Endothelial cell (in vitro differentiated cells): ENCODE results near the gene REG1A. TPM values are rescaled to one million over a fixed set of nuclear protein-coding genes. Genes with fewer than 3 reads are reported as not detected.

Experiments used
- DNase-seq: peaks from one replicate; pipeline ENCODE4 v3.0.0; 2021; ENCODE audit warnings: low spot score
- H3K27ac Mint-ChIP-seq: one replicate; pipeline ENCODE4 v1.8.0; 2021; ENCODE audit warnings: mixed read lengths, inconsistent platforms; ENCODE audit not compliant: unreplicated experiment
- H3K27me3 Mint-ChIP-seq: one replicate; pipeline ENCODE4 v1.8.0; 2021; ENCODE audit warnings: mild to moderate bottlenecking, moderate library complexity, mixed read lengths, inconsistent platforms; ENCODE audit not compliant: unreplicated experiment
- H3K36me3 Mint-ChIP-seq: one replicate; pipeline ENCODE4 v1.8.0; 2021; ENCODE audit warnings: mild to moderate bottlenecking, low read depth, mixed read lengths, inconsistent platforms; ENCODE audit not compliant: unreplicated experiment
- H3K4me1 Mint-ChIP-seq: one replicate; pipeline ENCODE4 v1.8.0; 2021; ENCODE audit warnings: mild to moderate bottlenecking, mixed read lengths, inconsistent platforms; ENCODE audit not compliant: unreplicated experiment
- H3K4me3 Mint-ChIP-seq: one replicate; pipeline ENCODE4 v1.8.0; 2021; ENCODE audit warnings: mild to moderate bottlenecking, mixed read lengths, inconsistent platforms; ENCODE audit not compliant: unreplicated experiment
- H3K9me3 Mint-ChIP-seq: one replicate; pipeline ENCODE4 v1.8.0; 2021; ENCODE audit warnings: mixed read lengths, inconsistent platforms; ENCODE audit not compliant: unreplicated experiment
- total RNA-seq: library from RNA; stranded (reverse); fragmentation: NEBNext Ultra II Directional; extraction: Animal tissue kit (Norgen Biotek cat#: 25700); gene quantifications from one replicate; pipeline ENCODE4 v1.2.1, GENCODE V29; 2021; ENCODE audit not compliant: unreplicated experiment
- TF ChIP-seq, protein P1 (sequence below): fragments of 200-600 bp; sonication (generic); IDR thresholded peaks from one replicate; pipeline ENCODE4 v1.5.0; 2021; ENCODE audit warnings: antibody characterized with exemption; ENCODE audit not compliant: unreplicated experiment

REG1A gene
- total RNA-seq, 1 donor from 2014 or later: not detected

DNA sequence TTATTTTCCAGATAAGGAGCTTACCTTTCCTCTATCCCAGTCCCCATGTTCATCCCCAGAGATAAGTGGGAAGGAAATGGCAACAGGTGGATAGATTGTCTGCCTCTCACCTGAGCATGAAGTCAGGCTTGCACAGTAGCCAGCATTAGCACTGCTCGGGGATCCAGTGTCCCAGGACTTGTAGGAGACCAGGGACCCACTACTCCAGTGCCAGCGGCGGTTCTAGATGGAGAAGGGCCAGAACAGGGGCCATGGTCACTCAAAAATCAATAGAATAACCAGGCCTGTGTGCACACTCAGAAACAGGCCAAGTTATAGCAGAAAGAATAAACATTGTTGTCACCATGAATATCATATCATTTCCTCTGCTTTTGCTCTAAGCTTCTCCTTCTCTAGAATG lies 34.9 kb upstream of the REG1A start:
- TF ChIP-seq, protein P1, sequence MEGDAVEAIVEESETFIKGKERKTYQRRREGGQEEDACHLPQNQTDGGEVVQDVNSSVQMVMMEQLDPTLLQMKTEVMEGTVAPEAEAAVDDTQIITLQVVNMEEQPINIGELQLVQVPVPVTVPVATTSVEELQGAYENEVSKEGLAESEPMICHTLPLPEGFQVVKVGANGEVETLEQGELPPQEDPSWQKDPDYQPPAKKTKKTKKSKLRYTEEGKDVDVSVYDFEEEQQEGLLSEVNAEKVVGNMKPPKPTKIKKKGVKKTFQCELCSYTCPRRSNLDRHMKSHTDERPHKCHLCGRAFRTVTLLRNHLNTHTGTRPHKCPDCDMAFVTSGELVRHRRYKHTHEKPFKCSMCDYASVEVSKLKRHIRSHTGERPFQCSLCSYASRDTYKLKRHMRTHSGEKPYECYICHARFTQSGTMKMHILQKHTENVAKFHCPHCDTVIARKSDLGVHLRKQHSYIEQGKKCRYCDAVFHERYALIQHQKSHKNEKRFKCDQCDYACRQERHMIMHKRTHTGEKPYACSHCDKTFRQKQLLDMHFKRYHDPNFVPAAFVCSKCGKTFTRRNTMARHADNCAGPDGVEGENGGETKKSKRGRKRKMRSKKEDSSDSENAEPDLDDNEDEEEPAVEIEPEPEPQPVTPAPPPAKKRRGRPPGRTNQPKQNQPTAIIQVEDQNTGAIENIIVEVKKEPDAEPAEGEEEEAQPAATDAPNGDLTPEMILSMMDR: no peak
- Mint-ChIP-seq H3K4me1 (no peaks in the 10 kb centered on the region), H3K4me3 (no peak overlapping the region), H3K27ac (no peak overlapping the region), H3K27me3 (no peaks in the 10 kb centered on the region), H3K36me3 (no peaks in the 10 kb centered on the region), H3K9me3 (no peaks in the 10 kb centered on the region)
- no peak for DNase-seq

DNA sequence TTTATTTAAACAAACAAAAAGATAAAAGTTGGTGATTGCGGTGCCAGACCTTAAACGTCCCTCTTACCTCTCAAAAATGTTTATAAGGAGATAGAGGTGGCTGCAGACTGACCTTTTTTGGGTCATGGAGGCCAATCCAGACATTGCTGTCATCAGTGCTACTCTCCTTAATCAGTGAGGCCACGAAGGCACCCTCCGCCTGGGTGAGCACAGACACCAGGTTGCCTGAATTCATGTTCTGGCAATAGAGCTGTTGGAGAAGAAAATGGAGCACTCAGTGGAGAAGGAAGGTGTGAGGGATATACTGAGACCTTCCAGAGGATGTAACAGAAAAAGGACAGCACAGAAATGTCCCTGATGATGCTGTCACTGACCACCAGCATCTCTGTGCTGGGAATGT lies 34.0 kb upstream of the REG1A start:
- Mint-ChIP-seq H3K4me3 (no peak overlapping the region), H3K9me3 (no peaks in the 10 kb centered on the region), H3K27ac (no peak overlapping the region), H3K4me1 (no peaks in the 10 kb centered on the region), H3K36me3 (no peaks in the 10 kb centered on the region), H3K27me3 (no peaks in the 10 kb centered on the region)
- DNase-seq: no peak
- TF ChIP-seq, protein P1: no peak

DNA sequence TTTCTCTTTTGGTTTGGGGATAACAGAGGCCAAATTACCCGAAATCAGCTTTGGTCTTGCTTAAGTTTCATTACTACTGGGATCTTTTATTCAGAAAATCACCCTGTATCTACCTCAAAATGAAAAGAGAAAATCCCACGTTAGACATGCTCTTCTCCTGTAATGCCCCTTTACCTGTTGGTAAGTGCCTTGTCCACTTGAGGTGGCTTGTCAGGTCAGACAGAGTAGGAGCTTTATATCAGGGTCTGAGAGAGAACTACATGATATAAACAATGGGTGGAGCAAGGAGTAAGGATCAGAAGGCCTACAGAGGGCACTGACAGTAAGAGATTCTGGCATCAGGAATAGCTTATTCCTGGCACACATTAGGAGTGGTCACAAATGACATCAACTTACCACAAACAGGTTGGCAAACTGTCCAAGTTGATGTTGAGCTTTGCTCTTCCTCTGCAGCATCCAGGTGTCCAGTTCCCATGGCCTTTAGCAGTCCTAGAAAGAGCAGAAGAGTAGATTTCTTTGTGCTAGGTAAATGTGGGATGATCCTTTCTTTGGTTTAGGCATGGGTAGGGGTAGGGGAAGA lies 32.4 kb upstream of the REG1A start, which contains the start of gene REG1B:
Gene REG1B, minus strand, starts transcription at position 209 of the 580 bp plus-strand sequence. CDS start 381 bp downstream, outside the sequence.
- DNase-seq: no peak
- H3K27ac Mint-ChIP-seq: no peak within 1 kb of the TSS
- no peaks in the 10 kb centered on the region for H3K9me3 Mint-ChIP-seq
- no peaks in the 10 kb centered on the region for H3K27me3 Mint-ChIP-seq
- H3K36me3 Mint-ChIP-seq: no peaks in the 10 kb centered on the region
- TF ChIP-seq, protein P1: no peak
- no peak within 1 kb of the TSS for H3K4me3 Mint-ChIP-seq
- H3K4me1 Mint-ChIP-seq: no peaks in the 10 kb centered on the region

DNA sequence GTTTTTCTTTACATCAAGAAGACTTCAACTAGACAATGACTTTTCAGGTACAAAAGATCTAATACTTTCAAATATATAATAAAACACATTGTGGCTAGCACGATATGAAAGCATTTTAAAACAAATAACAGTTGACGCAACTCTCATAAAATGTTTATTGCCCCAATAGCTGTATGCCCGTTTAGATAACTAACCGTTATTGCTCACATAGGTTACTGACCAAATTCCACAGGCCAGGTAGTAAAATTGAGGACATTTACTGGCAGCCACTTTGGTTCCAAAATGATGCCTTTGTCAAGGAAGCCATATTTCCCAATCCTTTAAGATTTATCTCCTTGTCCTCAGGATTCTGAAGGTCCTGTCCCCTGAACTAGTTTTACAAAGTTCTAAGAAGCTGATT lies 29.6 kb upstream of the REG1A start:
- Mint-ChIP-seq H3K9me3 (no peaks in the 10 kb centered on the region), H3K36me3 (no peaks in the 10 kb centered on the region), H3K27me3 (no peaks in the 10 kb centered on the region), H3K27ac (no peak overlapping the region), H3K4me1 (no peaks in the 10 kb centered on the region), H3K4me3 (no peak overlapping the region)
- DNase-seq: no peak
- TF ChIP-seq, protein P1: no peak

DNA sequence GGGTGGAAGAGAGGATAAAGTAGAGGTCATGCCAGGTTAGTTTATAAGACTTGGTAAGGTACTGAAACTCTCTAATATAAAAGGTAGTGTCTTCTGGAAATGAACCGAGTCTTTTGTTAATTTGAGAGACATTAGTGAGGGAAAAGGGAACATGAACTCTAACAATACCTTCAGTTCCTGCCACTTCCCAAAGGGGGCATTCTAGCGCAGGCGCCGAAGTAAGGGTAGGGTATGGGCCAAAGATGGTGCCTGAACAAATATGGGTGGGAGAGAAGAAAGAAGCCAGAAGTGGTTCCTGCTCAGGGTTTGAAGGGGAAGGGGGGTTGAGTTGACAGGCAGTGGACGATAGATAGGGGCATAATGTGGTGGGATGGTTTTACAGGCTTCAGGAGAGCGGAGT lies 22.4 kb upstream of the REG1A start:
- no peak overlapping the region for H3K4me3 Mint-ChIP-seq
- no peaks in the 10 kb centered on the region for H3K9me3 Mint-ChIP-seq
- H3K27me3 Mint-ChIP-seq: peaks cover 5% of the 10 kb centered on the region
- TF ChIP-seq, protein P1: no peak
- DNase-seq: no peak
- no peak overlapping the region for H3K27ac Mint-ChIP-seq
- peaks cover 4% of the 10 kb centered on the region for H3K36me3 Mint-ChIP-seq
- no peaks in the 10 kb centered on the region for H3K4me1 Mint-ChIP-seq
